Right ventricle myocardium inferior (tissue), 1 donor: ENCODE results near the gene LPIN1. TPM values are rescaled to one million over a fixed set of nuclear protein-coding genes. Genes with fewer than 3 reads are reported as not detected.
"Not testable (repeated sequence)": the region's sequence is repeated elsewhere in the genome, so short reads cannot be mapped to it uniquely, and the experiment has no call there.

Source experiments
- ATAC-seq: fragments of 200-7000 bp; cut with Tn5 transposase; one replicate; pipeline ENCODE4 v1.9.1; 2020; ENCODE audit warnings: mild to moderate bottlenecking, moderate library complexity
- DNase-seq: peaks from one replicate; pipeline ENCODE4 v3.0.0; 2021; ENCODE audit errors: missing footprints
- intact Hi-C: fragments of 100-400 bp; cut with DNase I; formaldehyde crosslinking; loops from one replicate; pipeline ENCODE4 v1.11.0; 2022
- total RNA-seq: library from RNA; stranded (reverse); fragmentation: NEBNext Ultra II Directional; extraction: Animal tissue kit (Norgen Biotek cat#: 25700); gene quantifications from one replicate; pipeline ENCODE4 v1.2.1, GENCODE V29; 2021
- donor health status: DM: no; HTN: yes; CAD: no; lungs with severe emphysema.

Gene LPIN1
- total RNA-seq, 1 donor from 2014 or later: 64.6 TPM

GRCh38 chr2:11821705-11822104, 75.3 kb downstream of the LPIN1 start:
- no peak for DNase-seq
- intact Hi-C loops: no loop called here
- ATAC-seq: no peak

DNA sequence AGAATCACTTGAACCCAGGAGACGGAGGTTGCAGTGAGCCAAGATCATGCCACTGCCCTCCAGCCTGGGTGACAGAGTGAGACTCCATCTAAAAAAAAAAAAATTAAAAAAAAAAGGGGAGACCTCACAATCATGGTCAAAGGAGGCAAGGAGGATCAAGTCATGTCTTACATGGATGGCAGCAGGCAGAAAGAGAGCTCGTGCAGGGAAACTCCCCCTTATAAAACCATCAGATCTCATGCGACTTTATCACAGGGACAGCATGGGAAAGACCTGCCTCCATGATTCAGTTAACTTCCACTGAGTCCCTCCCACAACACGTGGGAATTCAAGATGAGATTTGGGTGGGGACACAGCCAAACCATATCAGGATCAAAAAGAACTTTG, 75.9 kb downstream of the LPIN1 start:
- DNase-seq, intact Hi-C loops, ATAC-seq: not testable (repeated sequence)

GRCh38 chr2:11822746-11823451, 76.5 kb downstream of the LPIN1 start:
- ATAC-seq (peak; percentile 59), DNase-seq (no peak)
- intact Hi-C loops: no loop called here

GRCh38 chr2:11824901-11825828, 78.7 kb downstream of the LPIN1 start:
- intact Hi-C loops: no loop called here
- no peak for DNase-seq
- no peak for ATAC-seq

GRCh38 chr2:11827547-11827946, 81.1 kb downstream of the LPIN1 start:
- DNase-seq (no peak), ATAC-seq (no peak)
- intact Hi-C loops: no loop called here

GRCh38 chr2:11828933-11829323, 82.5 kb downstream of the LPIN1 start:
- DNase-seq: no peak
- intact Hi-C loops: loop anchor here (1.0 to 2.0 kb wide), 2 partner anchors 968 to 1178 kb away; no protein-coding TSS in a partner anchor
- ATAC-seq: no peak

DNA sequence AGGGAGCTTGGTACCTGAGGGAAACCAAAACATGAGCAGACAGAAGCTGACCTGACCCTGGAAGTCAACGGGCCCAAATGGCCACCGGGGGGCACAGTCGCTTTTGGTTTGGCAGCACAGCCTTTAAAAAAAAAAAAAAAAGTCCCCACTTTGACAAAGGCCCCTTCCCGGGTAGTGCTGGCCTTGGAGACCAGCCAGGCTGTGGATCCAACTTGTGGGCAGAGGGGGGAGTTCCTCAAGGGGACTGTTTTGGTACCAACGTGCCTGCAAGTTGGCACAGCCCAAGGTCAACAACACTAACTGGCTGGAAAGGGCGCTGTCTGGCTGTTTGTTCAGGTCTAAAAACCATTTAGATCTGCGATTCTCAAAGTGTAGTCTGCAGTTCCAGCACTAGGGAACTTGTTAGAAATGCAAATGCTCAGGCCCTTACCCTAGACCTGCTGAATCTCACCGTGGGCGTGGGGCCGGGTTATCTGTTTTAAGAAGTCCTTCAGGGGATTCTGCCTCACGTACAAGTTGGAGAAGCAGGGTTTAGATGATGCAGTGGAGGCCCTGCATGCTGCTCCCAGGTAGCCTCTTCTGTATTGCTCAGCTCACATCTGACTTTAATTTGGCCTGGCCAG, 83.0 kb downstream of the LPIN1 start:
- peak; percentile 49 for ATAC-seq
- peak; percentile 76 for DNase-seq
- intact Hi-C loops: loop anchor here (1.0 to 2.0 kb wide), 2 partner anchors 967 to 1178 kb away; no protein-coding TSS in a partner anchor

DNA sequence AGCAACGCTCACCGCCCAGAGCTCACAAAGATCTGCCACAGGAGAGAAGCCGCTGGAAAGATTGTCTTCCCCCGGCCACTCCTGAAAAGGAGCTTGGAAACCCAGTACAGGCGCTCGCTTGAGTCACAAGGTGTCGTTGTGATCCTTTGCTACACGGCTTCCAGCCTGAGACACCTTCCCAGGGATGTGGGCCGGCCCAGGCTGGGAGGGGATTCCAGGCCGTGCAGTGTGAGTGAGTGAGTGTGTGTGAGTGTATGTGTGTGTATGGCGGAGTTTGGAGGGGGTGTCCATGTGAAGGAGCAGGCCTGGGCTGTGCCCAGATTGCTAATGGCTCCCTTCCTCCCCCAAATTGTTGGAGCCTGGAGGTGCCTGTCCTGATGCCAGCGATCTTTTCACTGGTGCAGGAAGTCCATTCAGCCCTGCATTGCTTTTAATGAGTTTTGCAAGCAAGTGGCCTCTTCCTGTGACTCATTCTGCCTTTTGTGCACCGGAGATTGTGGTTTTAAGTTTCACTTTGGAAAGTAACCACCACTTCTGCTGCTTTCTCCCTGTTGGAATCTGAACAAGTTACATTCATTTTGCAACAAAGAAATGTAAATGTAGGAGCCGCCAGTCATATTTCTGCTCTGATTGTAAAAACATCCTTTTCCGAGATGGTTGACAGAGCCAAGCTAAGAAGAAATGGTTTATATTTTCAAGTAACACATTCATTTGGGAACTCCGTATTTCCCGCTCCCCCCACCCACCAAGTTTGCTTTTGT, 83.7 kb downstream of the LPIN1 start:
- ATAC-seq (peak; percentile 83), DNase-seq (peak; percentile 73)
- intact Hi-C loops: loop anchor here (1.0 to 5.0 kb wide), 4 partner anchors 886 to 1177 kb away; partner anchors contain the start of gene TRIB2

- no peak for ATAC-seq
- intact Hi-C loops: loop anchor here (1.0 to 5.0 kb wide), 2 partner anchors 885 to 1101 kb away; partner anchors contain the start of gene TRIB2
- no peak for DNase-seq
Measured at GRCh38 chr2:11830708-11831301, 84.4 kb downstream of the LPIN1 start.

DNA sequence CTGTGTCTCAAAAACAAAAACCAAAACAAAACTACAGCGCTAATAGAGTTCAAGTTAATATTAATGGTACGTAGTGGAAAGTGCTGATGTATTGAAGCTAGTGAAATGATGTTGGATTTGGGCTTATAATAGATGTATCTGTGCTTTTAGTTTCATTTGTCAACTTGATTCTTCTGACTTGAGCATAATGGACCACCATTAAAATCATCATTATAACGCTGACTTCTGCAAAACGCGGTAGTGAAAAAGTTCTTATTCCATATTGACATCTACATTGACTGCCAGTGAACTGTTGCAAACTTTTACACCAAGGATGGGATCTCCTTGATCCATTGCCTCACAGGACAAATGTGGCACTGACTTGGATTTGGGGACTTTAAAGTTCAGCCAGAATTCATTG, 85.0 kb downstream of the LPIN1 start:
- no peak for DNase-seq

DNA sequence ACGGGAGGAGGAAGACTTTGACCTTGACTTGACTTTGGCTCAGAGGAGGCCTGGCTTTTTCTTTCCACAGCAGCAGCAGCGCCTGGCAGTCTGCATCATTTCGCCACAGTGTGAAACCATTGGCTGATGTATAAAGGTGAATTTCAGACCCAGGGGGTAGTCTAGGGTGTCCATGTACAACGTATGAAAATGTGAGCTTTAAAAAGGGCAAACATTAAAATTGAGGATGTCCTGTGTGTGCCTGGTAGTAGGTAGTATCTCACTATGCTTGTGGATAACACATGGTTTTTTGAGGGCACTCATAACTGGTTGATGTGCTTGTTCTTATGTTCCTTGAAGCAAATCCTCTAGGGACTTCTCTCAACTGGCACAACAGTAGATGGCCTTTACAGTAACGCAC, 86.1 kb downstream of the LPIN1 start:
- ATAC-seq: no peak
- DNase-seq: no peak
- intact Hi-C loops: loop anchor here (5.0 kb wide), 1 partner anchor 1100 kb away; no protein-coding TSS in a partner anchor

More for the DNA sequence above, 85.0 kb downstream of the LPIN1 start:
- ATAC-seq: no peak
- intact Hi-C loops: loop anchor here (5.0 kb wide), 1 partner anchor 1101 kb away; no protein-coding TSS in a partner anchor

DNA sequence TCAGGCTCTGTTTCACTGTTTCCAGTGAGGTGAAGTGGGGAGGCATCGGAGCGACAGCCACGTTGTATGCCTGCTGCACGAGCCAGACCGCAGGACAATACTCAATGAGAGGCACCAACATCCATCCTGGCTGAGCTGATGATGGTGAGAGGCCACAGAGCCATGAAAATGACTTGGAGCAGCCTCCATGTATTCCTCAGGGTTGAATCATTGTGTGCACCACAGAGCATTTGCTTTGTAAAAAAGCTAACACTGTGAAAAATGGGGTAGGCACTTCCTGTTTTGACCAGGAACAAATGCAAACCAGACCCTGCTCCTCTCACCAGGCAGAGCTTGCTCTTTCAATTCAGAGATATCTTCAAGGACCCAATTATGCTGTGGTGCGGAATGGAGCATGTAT, 87.2 kb downstream of the LPIN1 start:
- no peak for DNase-seq
- intact Hi-C loops: loop anchor here (5.0 kb wide), 1 partner anchor 1099 kb away; no protein-coding TSS in a partner anchor
- no peak for ATAC-seq

DNA sequence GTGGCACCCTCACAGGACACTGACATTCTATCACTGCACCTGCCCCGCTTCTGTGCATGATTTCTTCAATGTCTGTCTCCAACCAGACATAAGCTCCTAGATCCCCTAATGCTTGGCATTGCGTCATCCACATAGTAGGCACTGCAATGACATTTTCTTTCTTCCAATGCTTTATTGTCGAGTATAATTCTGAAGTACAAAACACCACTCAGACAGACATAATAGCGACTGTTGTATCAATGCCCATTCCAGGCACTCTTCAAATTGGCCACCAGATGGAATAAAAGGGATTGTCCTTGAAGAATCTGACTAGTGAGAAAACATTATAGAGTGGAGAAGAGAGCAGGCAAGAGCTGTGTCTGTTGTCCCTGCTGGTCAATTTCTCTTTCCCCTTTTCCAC, 89.0 kb downstream of the LPIN1 start:
- no peak for ATAC-seq
- intact Hi-C loops: no loop called here

GRCh38 chr2:11836647-11837219, 90.3 kb downstream of the LPIN1 start:
- DNase-seq (no peak), ATAC-seq (no peak)
- intact Hi-C loops: no loop called here

More for the DNA sequence above, 89.0 kb downstream of the LPIN1 start:
- DNase-seq: no peak

- no peak for ATAC-seq
- intact Hi-C loops: no loop called here
- DNase-seq: no peak
Measured at GRCh38 chr2:11837875-11838734, 91.7 kb downstream of the LPIN1 start.

- ATAC-seq (no peak), DNase-seq (no peak)
- intact Hi-C loops: no loop called here
Measured at GRCh38 chr2:11839916-11840315, 93.5 kb downstream of the LPIN1 start.

DNA sequence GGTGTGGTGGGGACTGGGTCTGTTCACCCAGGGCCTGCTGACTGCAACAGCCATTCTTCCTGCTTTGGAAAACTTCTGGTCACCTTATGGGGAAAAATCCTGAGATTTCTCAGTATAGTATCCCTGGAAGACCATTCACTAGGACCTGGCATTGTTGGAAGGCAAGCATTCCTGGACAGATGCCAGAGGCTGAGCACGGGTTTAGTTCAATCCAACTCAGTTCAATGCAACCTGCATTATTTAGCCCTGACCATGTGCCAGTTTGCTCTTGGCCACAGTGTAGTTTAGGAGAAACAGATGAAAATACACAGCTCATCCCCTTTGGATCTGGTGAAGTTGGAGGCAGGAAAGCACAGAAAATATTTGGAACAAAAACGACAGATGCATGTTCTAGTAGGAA, 95.9 kb downstream of the LPIN1 start:
- DNase-seq (no peak), ATAC-seq (no peak)
- intact Hi-C loops: no loop called here
